ENCODE results near the gene UTP20.

The UTP20 gene

GRCh38 chr12:101327051-101327450 lies 47.1 kb downstream of the UTP20 start:
- no peak overlapping the region for H3K9ac ChIP-seq (ENCODE audit: low read depth, low read length)
- H3K9me3 ChIP-seq (replicated peaks; ENCODE audit: low read length) = no peaks in the 10 kb centered on the region
- H3K27me3 ChIP-seq (ENCODE audit: control insufficient read depth, insufficient read depth, low read length) = no peaks in the 10 kb centered on the region
- no peak overlapping the region for H3K4me2 ChIP-seq (ENCODE audit: low read length)
- no peaks in the 10 kb centered on the region for H3K4me1 ChIP-seq (ENCODE audit: control insufficient read depth, insufficient read depth, low read length)
- peaks cover 54% of the 10 kb centered on the region for H3K36me3 ChIP-seq (ENCODE audit: insufficient read depth, low read length)
- H3K4me3 ChIP-seq (ENCODE audit: low read length) = no peak overlapping the region

- Histone ChIP-seq H3K9me3 (replicated peaks; ENCODE audit: low read length) (no peaks in the 10 kb centered on the region), H3K27me3 (ENCODE audit: control insufficient read depth, insufficient read depth, low read length) (no peaks in the 10 kb centered on the region), H3K9ac (ENCODE audit: low read depth, low read length) (no peak overlapping the region), H3K36me3 (ENCODE audit: insufficient read depth, low read length) (peaks cover 52% of the 10 kb centered on the region), H3K4me2 (ENCODE audit: low read length) (no peak overlapping the region), H3K4me1 (ENCODE audit: control insufficient read depth, insufficient read depth, low read length) (no peaks in the 10 kb centered on the region), H3K4me3 (ENCODE audit: low read length) (no peak overlapping the region)
These were observed 47.6 kb downstream of the UTP20 start for GRCh38 chr12:101327546-101327945.

- no peak overlapping the region for H3K4me3 ChIP-seq (ENCODE audit: low read length)
- H3K4me1 ChIP-seq (ENCODE audit: control insufficient read depth, insufficient read depth, low read length) = no peaks in the 10 kb centered on the region
- H3K27me3 ChIP-seq (ENCODE audit: control insufficient read depth, insufficient read depth, low read length) = no peaks in the 10 kb centered on the region
- no peaks in the 10 kb centered on the region for H3K9me3 ChIP-seq (replicated peaks; ENCODE audit: low read length)
- H3K36me3 ChIP-seq (ENCODE audit: insufficient read depth, low read length) = peaks cover 51% of the 10 kb centered on the region
- no peak overlapping the region for H3K4me2 ChIP-seq (ENCODE audit: low read length)
- H3K9ac ChIP-seq (ENCODE audit: low read depth, low read length) = no peak overlapping the region
These were observed 49.0 kb downstream of the UTP20 start for GRCh38 chr12:101328917-101329316.

- no peaks in the 10 kb centered on the region for H3K4me1 ChIP-seq (ENCODE audit: control insufficient read depth, insufficient read depth, low read length)
- H3K36me3 ChIP-seq (ENCODE audit: insufficient read depth, low read length) = peaks cover 52% of the 10 kb centered on the region
- no peaks in the 10 kb centered on the region for H3K9me3 ChIP-seq (replicated peaks; ENCODE audit: low read length)
- H3K9ac ChIP-seq (ENCODE audit: low read depth, low read length) = no peak overlapping the region
- no peak overlapping the region for H3K4me3 ChIP-seq (ENCODE audit: low read length)
- H3K4me2 ChIP-seq (ENCODE audit: low read length) = no peak overlapping the region
- H3K27me3 ChIP-seq (ENCODE audit: control insufficient read depth, insufficient read depth, low read length) = no peaks in the 10 kb centered on the region
These were observed 50.7 kb downstream of the UTP20 start for GRCh38 chr12:101330631-101331030.

GRCh38 chr12:101336437-101336836 lies 56.5 kb downstream of the UTP20 start:
- peaks cover 34% of the 10 kb centered on the region for H3K36me3 ChIP-seq (ENCODE audit: insufficient read depth, low read length)
- no peak overlapping the region for H3K9ac ChIP-seq (ENCODE audit: low read depth, low read length)
- no peak overlapping the region for H3K4me3 ChIP-seq (ENCODE audit: low read length)
- H3K27me3 ChIP-seq (ENCODE audit: control insufficient read depth, insufficient read depth, low read length) = no peaks in the 10 kb centered on the region
- no peaks in the 10 kb centered on the region for H3K9me3 ChIP-seq (replicated peaks; ENCODE audit: low read length)
- H3K4me2 ChIP-seq (ENCODE audit: low read length) = no peak overlapping the region
- H3K4me1 ChIP-seq (ENCODE audit: control insufficient read depth, insufficient read depth, low read length) = no peaks in the 10 kb centered on the region

- no peak overlapping the region for H3K9ac ChIP-seq (ENCODE audit: low read depth, low read length)
- H3K27me3 ChIP-seq (ENCODE audit: control insufficient read depth, insufficient read depth, low read length) = no peaks in the 10 kb centered on the region
- no peaks in the 10 kb centered on the region for H3K9me3 ChIP-seq (replicated peaks; ENCODE audit: low read length)
- H3K4me1 ChIP-seq (ENCODE audit: control insufficient read depth, insufficient read depth, low read length) = no peaks in the 10 kb centered on the region
- no peak overlapping the region for H3K4me3 ChIP-seq (ENCODE audit: low read length)
- H3K36me3 ChIP-seq (ENCODE audit: insufficient read depth, low read length) = peaks cover 48% of the 10 kb centered on the region
- no peak overlapping the region for H3K4me2 ChIP-seq (ENCODE audit: low read length)
These were observed 58.2 kb downstream of the UTP20 start for GRCh38 chr12:101338087-101338486.

GRCh38 chr12:101343893-101344292 lies 64.0 kb downstream of the UTP20 start:
- Histone ChIP-seq H3K4me1 (ENCODE audit: control insufficient read depth, insufficient read depth, low read length) (no peaks in the 10 kb centered on the region), H3K9ac (ENCODE audit: low read depth, low read length) (no peak overlapping the region), H3K27me3 (ENCODE audit: control insufficient read depth, insufficient read depth, low read length) (no peaks in the 10 kb centered on the region), H3K9me3 (replicated peaks; ENCODE audit: low read length) (no peaks in the 10 kb centered on the region), H3K4me3 (ENCODE audit: low read length) (no peak overlapping the region), H3K4me2 (ENCODE audit: low read length) (no peak overlapping the region), H3K36me3 (ENCODE audit: insufficient read depth, low read length) (peaks cover 58% of the 10 kb centered on the region)

- Histone ChIP-seq H3K4me2 (ENCODE audit: low read length) (no peak overlapping the region), H3K4me3 (ENCODE audit: low read length) (no peak overlapping the region), H3K36me3 (ENCODE audit: insufficient read depth, low read length) (peaks cover 37% of the 10 kb centered on the region), H3K9me3 (replicated peaks; ENCODE audit: low read length) (no peaks in the 10 kb centered on the region), H3K9ac (ENCODE audit: low read depth, low read length) (no peak overlapping the region), H3K4me1 (ENCODE audit: control insufficient read depth, insufficient read depth, low read length) (no peaks in the 10 kb centered on the region), H3K27me3 (ENCODE audit: control insufficient read depth, insufficient read depth, low read length) (no peaks in the 10 kb centered on the region)
These were observed 71.8 kb downstream of the UTP20 start for GRCh38 chr12:101351682-101352081.

- H3K9ac ChIP-seq (ENCODE audit: low read depth, low read length) = no peak overlapping the region
- H3K4me2 ChIP-seq (ENCODE audit: low read length) = no peak overlapping the region
- H3K4me1 ChIP-seq (ENCODE audit: control insufficient read depth, insufficient read depth, low read length) = no peaks in the 10 kb centered on the region
- H3K36me3 ChIP-seq (ENCODE audit: insufficient read depth, low read length) = peaks cover 40% of the 10 kb centered on the region
- no peak overlapping the region for H3K4me3 ChIP-seq (ENCODE audit: low read length)
- H3K27me3 ChIP-seq (ENCODE audit: control insufficient read depth, insufficient read depth, low read length) = no peaks in the 10 kb centered on the region
- no peaks in the 10 kb centered on the region for H3K9me3 ChIP-seq (replicated peaks; ENCODE audit: low read length)
These were observed 76.9 kb downstream of the UTP20 start for GRCh38 chr12:101356794-101357193.

- Histone ChIP-seq H3K4me3 (ENCODE audit: low read length) (no peak overlapping the region), H3K9ac (ENCODE audit: low read depth, low read length) (no peak overlapping the region), H3K4me2 (ENCODE audit: low read length) (no peak overlapping the region), H3K9me3 (replicated peaks; ENCODE audit: low read length) (no peaks in the 10 kb centered on the region), H3K4me1 (ENCODE audit: control insufficient read depth, insufficient read depth, low read length) (no peaks in the 10 kb centered on the region), H3K36me3 (ENCODE audit: insufficient read depth, low read length) (peaks cover 44% of the 10 kb centered on the region), H3K27me3 (ENCODE audit: control insufficient read depth, insufficient read depth, low read length) (no peaks in the 10 kb centered on the region)
These were observed 81.5 kb downstream of the UTP20 start for GRCh38 chr12:101361455-101361854.

- H3K36me3 ChIP-seq (ENCODE audit: insufficient read depth, low read length) = peaks cover 70% of the 10 kb centered on the region
These were observed 88.1 kb downstream of the UTP20 start for GRCh38 chr12:101368016-101368415.

GRCh38 chr12:101372431-101372830 lies 92.5 kb downstream of the UTP20 start:
- H3K9me3 ChIP-seq (replicated peaks; ENCODE audit: low read length) = no peaks in the 10 kb centered on the region
- H3K4me1 ChIP-seq (ENCODE audit: control insufficient read depth, insufficient read depth, low read length) = no peaks in the 10 kb centered on the region
- peaks cover 70% of the 10 kb centered on the region for H3K36me3 ChIP-seq (ENCODE audit: insufficient read depth, low read length)
- H3K9ac ChIP-seq (ENCODE audit: low read depth, low read length) = no peak overlapping the region
- H3K27me3 ChIP-seq (ENCODE audit: control insufficient read depth, insufficient read depth, low read length) = no peaks in the 10 kb centered on the region
- H3K4me2 ChIP-seq (ENCODE audit: low read length) = no peak overlapping the region
- no peak overlapping the region for H3K4me3 ChIP-seq (ENCODE audit: low read length)

More at GRCh38 chr12:101368016-101368415, 88.1 kb downstream of the UTP20 start:
- H3K9me3 ChIP-seq (replicated peaks; ENCODE audit: low read length) = no peaks in the 10 kb centered on the region
- no peaks in the 10 kb centered on the region for H3K4me1 ChIP-seq (ENCODE audit: control insufficient read depth, insufficient read depth, low read length)
- H3K4me3 ChIP-seq (ENCODE audit: low read length) = no peak overlapping the region
- H3K4me2 ChIP-seq (ENCODE audit: low read length) = no peak overlapping the region
- H3K27me3 ChIP-seq (ENCODE audit: control insufficient read depth, insufficient read depth, low read length) = no peaks in the 10 kb centered on the region
- no peak overlapping the region for H3K9ac ChIP-seq (ENCODE audit: low read depth, low read length)
